Lower leg skin (tissue), 3 donors: Measurements from ENCODE around the gene FSIP2.
"Not testable (repeated sequence)": the region's sequence is repeated elsewhere in the genome, so short reads cannot be mapped to it uniquely, and the experiment has no call there.

Experiments used
- CTCF ChIP-seq, 3 donors: fragments of 450-650 bp; IDR thresholded peaks; one replicate each; pipeline ENCODE4 v1.5.1; 2016; ENCODE audit warnings: antibody characterized with exemption in 3 of 3, mild to moderate bottlenecking in 3 of 3, moderate library complexity in 2 of 3
- POLR2A ChIP-seq, 2 donors: fragments of 450-650 bp; IDR thresholded peaks; one replicate each; pipeline ENCODE4 v1.6.1; 2016 to 2017; ENCODE audit warnings: antibody characterized with exemption in 2 of 2, mild to moderate bottlenecking in 1 of 2, moderate library complexity in 1 of 2

GRCh38 chr2:185864468-185865260 is 126.1 kb downstream of the FSIP2 start:
- TF ChIP-seq CTCF, POLR2A (IDR thresholded peaks at IDR 0.05): not testable (repeated sequence)
